ENCODE results near the gene TM7SF2.

DNA sequence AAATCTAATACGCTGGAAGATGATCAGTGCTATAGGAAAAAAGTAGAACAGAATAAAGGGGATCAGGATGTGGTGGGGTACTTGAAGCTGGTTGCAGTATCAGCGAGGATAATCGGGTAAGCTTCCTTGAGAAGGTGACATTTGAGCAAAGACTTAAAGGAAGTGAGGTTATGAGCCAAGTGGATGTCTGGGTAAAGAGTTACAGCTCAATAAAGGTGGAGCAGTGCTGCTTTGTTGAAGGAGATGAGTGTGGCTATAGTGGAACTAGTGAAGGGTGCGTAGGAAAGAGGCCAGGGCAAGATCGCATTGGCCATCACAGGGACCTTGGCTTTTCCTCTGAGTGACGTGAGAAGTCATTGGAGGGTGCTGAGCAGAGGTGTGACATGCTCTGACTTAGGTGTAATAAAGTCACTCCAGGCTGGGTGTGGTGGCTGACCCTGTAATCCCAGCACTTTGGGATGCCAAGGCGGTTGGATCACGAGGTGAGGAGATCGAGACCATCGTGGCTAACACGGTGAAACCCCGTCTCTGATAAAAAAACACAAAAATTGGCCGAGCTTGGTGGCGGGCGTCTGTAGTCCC lies 24.9 kb downstream of the TM7SF2 start:
- TF ChIP-seq, protein P1, sequence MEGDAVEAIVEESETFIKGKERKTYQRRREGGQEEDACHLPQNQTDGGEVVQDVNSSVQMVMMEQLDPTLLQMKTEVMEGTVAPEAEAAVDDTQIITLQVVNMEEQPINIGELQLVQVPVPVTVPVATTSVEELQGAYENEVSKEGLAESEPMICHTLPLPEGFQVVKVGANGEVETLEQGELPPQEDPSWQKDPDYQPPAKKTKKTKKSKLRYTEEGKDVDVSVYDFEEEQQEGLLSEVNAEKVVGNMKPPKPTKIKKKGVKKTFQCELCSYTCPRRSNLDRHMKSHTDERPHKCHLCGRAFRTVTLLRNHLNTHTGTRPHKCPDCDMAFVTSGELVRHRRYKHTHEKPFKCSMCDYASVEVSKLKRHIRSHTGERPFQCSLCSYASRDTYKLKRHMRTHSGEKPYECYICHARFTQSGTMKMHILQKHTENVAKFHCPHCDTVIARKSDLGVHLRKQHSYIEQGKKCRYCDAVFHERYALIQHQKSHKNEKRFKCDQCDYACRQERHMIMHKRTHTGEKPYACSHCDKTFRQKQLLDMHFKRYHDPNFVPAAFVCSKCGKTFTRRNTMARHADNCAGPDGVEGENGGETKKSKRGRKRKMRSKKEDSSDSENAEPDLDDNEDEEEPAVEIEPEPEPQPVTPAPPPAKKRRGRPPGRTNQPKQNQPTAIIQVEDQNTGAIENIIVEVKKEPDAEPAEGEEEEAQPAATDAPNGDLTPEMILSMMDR (IDR thresholded peaks at IDR 0.05; ENCODE audit: low read depth, low read length), result no peak
- TF ChIP-seq EZH2phosphoT487 (IDR thresholded peaks at IDR 0.05; ENCODE audit: low read depth), result no peak

All from OCI-LY3 (cell line).